IPS-18a (cell line): ENCODE results near the gene TSHZ2.

Experiments
- H3K27ac ChIP-seq: one replicate; pipeline ENCODE4 v1.5.1; 2013; ENCODE audit warnings: low read length
- H3K27me3 ChIP-seq: one replicate; pipeline ENCODE4 v1.6.1; 2013; ENCODE audit warnings: mild to moderate bottlenecking, low read length; ENCODE audit not compliant: control insufficient read depth, insufficient read depth
- H3K36me3 ChIP-seq: one replicate; pipeline ENCODE4 v1.6.1; 2013; ENCODE audit warnings: low read depth, low read length; ENCODE audit not compliant: control insufficient read depth
- H3K4me1 ChIP-seq: one replicate; pipeline ENCODE4 v1.6.1; 2013; ENCODE audit warnings: low read depth, low read length; ENCODE audit not compliant: control insufficient read depth
- H3K4me3 ChIP-seq: one replicate; pipeline ENCODE4 v1.5.1; 2013; ENCODE audit warnings: low read length
- H3K9ac ChIP-seq: one replicate; pipeline ENCODE4 v1.6.1; 2013; ENCODE audit warnings: mild to moderate bottlenecking, low read length, moderate library complexity
- H3K9me3 ChIP-seq: one replicate; pipeline ENCODE4 v1.6.1; 2013; ENCODE audit warnings: low read depth, low read length; ENCODE audit not compliant: control insufficient read depth

Gene TSHZ2

GRCh38 chr20:52972190-52972937, at the start of gene TSHZ2:
TSS of gene TSHZ2 (plus strand) at chr20:52972358. CDS start at chr20:52973294, 936 bp downstream.
- no peaks in the 10 kb centered on the region for H3K36me3 ChIP-seq
- H3K27ac ChIP-seq, result no peak within 1 kb of the TSS
- no peaks in the 10 kb centered on the region for H3K9me3 ChIP-seq
- H3K27me3 ChIP-seq, result peaks cover 29% of the 10 kb centered on the region
- H3K4me1 ChIP-seq, result no peaks in the 10 kb centered on the region
- peak within 1 kb of the TSS; percentile 13 for H3K9ac ChIP-seq
- peak within 1 kb of the TSS; percentile 91 for H3K4me3 ChIP-seq

- Histone ChIP-seq H3K27me3 (no peaks in the 10 kb centered on the region), H3K9me3 (no peaks in the 10 kb centered on the region), H3K4me1 (peaks cover 13% of the 10 kb centered on the region), H3K4me3 (no peak overlapping the region), H3K9ac (no peak overlapping the region), H3K36me3 (no peaks in the 10 kb centered on the region), H3K27ac (no peak overlapping the region)
These were observed 49.7 kb upstream of the TSHZ2 start for GRCh38 chr20:52922436-52922835.

- Histone ChIP-seq H3K27ac (no peak overlapping the region), H3K36me3 (no peaks in the 10 kb centered on the region), H3K4me3 (no peak overlapping the region), H3K27me3 (no peaks in the 10 kb centered on the region), H3K9me3 (no peaks in the 10 kb centered on the region), H3K4me1 (peaks cover 13% of the 10 kb centered on the region), H3K9ac (no peak overlapping the region)
These were observed 48.8 kb upstream of the TSHZ2 start for GRCh38 chr20:52923123-52923937.

GRCh38 chr20:52924411-52925271, 47.5 kb upstream of the TSHZ2 start:
- H3K9me3 ChIP-seq, result no peaks in the 10 kb centered on the region
- no peak overlapping the region for H3K4me3 ChIP-seq
- no peaks in the 10 kb centered on the region for H3K27me3 ChIP-seq

GRCh38 chr20:52926505-52926904, 45.7 kb upstream of the TSHZ2 start:
- Histone ChIP-seq H3K9ac (no peak overlapping the region), H3K9me3 (no peaks in the 10 kb centered on the region)

More at GRCh38 chr20:52924411-52925271, 47.5 kb upstream of the TSHZ2 start:
- H3K9ac ChIP-seq, result no peak overlapping the region
- H3K36me3 ChIP-seq, result no peaks in the 10 kb centered on the region
- H3K4me1 ChIP-seq, result peaks cover 13% of the 10 kb centered on the region
- H3K27ac ChIP-seq, result no peak overlapping the region

GRCh38 chr20:52933867-52934266, 38.3 kb upstream of the TSHZ2 start:
- Histone ChIP-seq H3K9me3 (no peaks in the 10 kb centered on the region), H3K27me3 (no peaks in the 10 kb centered on the region), H3K36me3 (no peaks in the 10 kb centered on the region), H3K27ac (no peak overlapping the region), H3K4me3 (no peak overlapping the region), H3K4me1 (no peaks in the 10 kb centered on the region), H3K9ac (no peak overlapping the region)

More at GRCh38 chr20:52926505-52926904, 45.7 kb upstream of the TSHZ2 start:
- no peak overlapping the region for H3K4me3 ChIP-seq
- no peaks in the 10 kb centered on the region for H3K27me3 ChIP-seq
- no peak overlapping the region for H3K27ac ChIP-seq
- H3K4me1 ChIP-seq, result peaks cover 13% of the 10 kb centered on the region
- no peaks in the 10 kb centered on the region for H3K36me3 ChIP-seq

GRCh38 chr20:52936351-52937340, 35.5 kb upstream of the TSHZ2 start:
- no peak overlapping the region for H3K4me3 ChIP-seq
- H3K4me1 ChIP-seq, result no peaks in the 10 kb centered on the region
- no peaks in the 10 kb centered on the region for H3K36me3 ChIP-seq
- no peak overlapping the region for H3K9ac ChIP-seq
- H3K27ac ChIP-seq, result no peak overlapping the region
- H3K9me3 ChIP-seq, result no peaks in the 10 kb centered on the region
- no peaks in the 10 kb centered on the region for H3K27me3 ChIP-seq

- Histone ChIP-seq H3K9ac (no peak overlapping the region), H3K4me1 (no peaks in the 10 kb centered on the region), H3K9me3 (no peaks in the 10 kb centered on the region), H3K27me3 (no peaks in the 10 kb centered on the region), H3K36me3 (no peaks in the 10 kb centered on the region), H3K4me3 (no peak overlapping the region), H3K27ac (no peak overlapping the region)
These were observed 34.5 kb upstream of the TSHZ2 start for GRCh38 chr20:52937591-52938100.

GRCh38 chr20:52939141-52939540, 33.0 kb upstream of the TSHZ2 start:
- Histone ChIP-seq H3K27me3 (no peaks in the 10 kb centered on the region), H3K4me3 (no peak overlapping the region), H3K9ac (no peak overlapping the region), H3K36me3 (no peaks in the 10 kb centered on the region), H3K4me1 (no peaks in the 10 kb centered on the region), H3K27ac (no peak overlapping the region), H3K9me3 (no peaks in the 10 kb centered on the region)

GRCh38 chr20:52941808-52942207, 30.4 kb upstream of the TSHZ2 start:
- no peak overlapping the region for H3K4me3 ChIP-seq

More at GRCh38 chr20:52941808-52942207, 30.4 kb upstream of the TSHZ2 start:
- H3K4me1 ChIP-seq, result no peaks in the 10 kb centered on the region
- H3K27ac ChIP-seq, result no peak overlapping the region
- no peaks in the 10 kb centered on the region for H3K36me3 ChIP-seq
- H3K27me3 ChIP-seq, result no peaks in the 10 kb centered on the region
- no peak overlapping the region for H3K9ac ChIP-seq
- H3K9me3 ChIP-seq, result no peaks in the 10 kb centered on the region
